HG03460 (cell line): ENCODE data around the gene KANSL3.
A peak's percentile ranks its signal among the peaks of the same experiment; 100 is the strongest.
"Not testable (repeated sequence)": the region's sequence is repeated elsewhere in the genome, so short reads cannot be mapped to it uniquely, and the experiment has no call there.

Experiments used
- ATAC-seq: cut with Tn5 transposase; IDR thresholded peaks from one replicate; pipeline ENCODE4 v1.9.1; 2021; ENCODE audit not compliant: unreplicated experiment

The KANSL3 gene

GRCh38 chr2:96655526-96655925, 17.4 kb upstream of the KANSL3 start:
- ATAC-seq = no peak

- not testable (repeated sequence) for ATAC-seq
These were observed 16.7 kb upstream of the KANSL3 start for GRCh38 chr2:96654791-96655190.

GRCh38 chr2:96651793-96652192, 13.7 kb upstream of the KANSL3 start:
- no peak for ATAC-seq

- ATAC-seq = no peak
These were observed 11.2 kb upstream of the KANSL3 start for GRCh38 chr2:96649342-96649741.

GRCh38 chr2:96648306-96648930, 10.3 kb upstream of the KANSL3 start:
- ATAC-seq = no peak

- ATAC-seq = no peak
These were observed 9.6 kb upstream of the KANSL3 start for GRCh38 chr2:96647681-96648080.

GRCh38 chr2:96642564-96643360, 4.7 kb upstream of the KANSL3 start, which contains the start of gene FER1L5:
TSS of gene FER1L5 (plus strand) at chr2:96642764. CDS start at chr2:96642837, 73 bp downstream.
- no peak for ATAC-seq

- peak; percentile 75 for ATAC-seq
These were observed 548 bp downstream of the KANSL3 start for GRCh38 chr2:96637385-96638143.

- no peak for ATAC-seq
These were observed 1.5 kb downstream of the KANSL3 start for GRCh38 chr2:96636551-96637171.

GRCh38 chr2:96633641-96634040, 4.5 kb downstream of the KANSL3 start:
- ATAC-seq = no peak

GRCh38 chr2:96631804-96632435, 6.2 kb downstream of the KANSL3 start:
- no peak for ATAC-seq

GRCh38 chr2:96626553-96626942, 11.6 kb downstream of the KANSL3 start:
- no peak for ATAC-seq

- no peak for ATAC-seq
These were observed 12.2 kb downstream of the KANSL3 start for GRCh38 chr2:96625571-96626552.

- no peak for ATAC-seq
These were observed 15.0 kb downstream of the KANSL3 start for GRCh38 chr2:96623116-96623515.

GRCh38 chr2:96622544-96622943, 15.6 kb downstream of the KANSL3 start:
- ATAC-seq = no peak

GRCh38 chr2:96618596-96619283, 19.4 kb downstream of the KANSL3 start:
- ATAC-seq = no peak

GRCh38 chr2:96617012-96617411, 21.1 kb downstream of the KANSL3 start:
- ATAC-seq = no peak

- ATAC-seq = no peak
These were observed 21.6 kb downstream of the KANSL3 start for GRCh38 chr2:96616535-96616934.

- ATAC-seq = no peak
These were observed 22.0 kb downstream of the KANSL3 start for GRCh38 chr2:96616128-96616527.
